Adrenal gland (tissue), 12 donors: ENCODE results near the gene BORCS8. TPM values are rescaled to one million over a fixed set of nuclear protein-coding genes. Genes with fewer than 3 reads are reported as not detected.

Experiments
- DNase-seq, 7 donors: peaks; one replicate each; pipeline ENCODE4 v3.0.0-alpha.2; 2019 to 2020
- H3K27ac ChIP-seq, 5 donors: fragments of 200-600 bp; sonication (generic) in 4 of 5; 1 replicate in 3 of 5; 2 replicates in 2 of 5; pipeline versions ENCODE4 v1.5.1 to v1.8.0; 2016 to 2020; ENCODE audit warnings: mild to moderate bottlenecking in 1 of 5
- H3K27me3 ChIP-seq: fragments of 200-600 bp; 2 replicates; pipeline ENCODE4 v1.8.0; 2021
- H3K36me3 ChIP-seq, 2 donors: fragments of 200-600 bp; replicated peaks in 1 of 2; 1 replicate in 1 of 2; 2 replicates in 1 of 2; pipeline versions ENCODE4 v1.5.1 to v1.8.0; 2018 to 2022
- H3K4me1 ChIP-seq, 2 donors: fragments of 200-600 bp; replicated peaks in 1 of 2; 1 replicate in 1 of 2; 2 replicates in 1 of 2; pipeline versions ENCODE4 v1.5.1 to v1.8.0; 2018 to 2021
- H3K4me3 ChIP-seq, 4 donors: fragments of 200-600 bp; sonication (generic) in 3 of 4; one replicate each; pipeline ENCODE4 v1.5.1; 2016 to 2018
- H3K9me3 ChIP-seq, 3 donors: fragments of 200-600 bp; sonication (generic) in 1 of 3; replicated peaks in 1 of 3; 1 replicate in 2 of 3; 2 replicates in 1 of 3; pipeline versions ENCODE4 v1.5.1 to v1.8.0; 2016 to 2021
- POLR2A ChIP-seq, 2 donors: fragments of 450-650 bp; IDR thresholded peaks; one replicate each; pipeline ENCODE4 v1.6.1; 2017; ENCODE audit warnings: antibody characterized with exemption in 2 of 2, mild to moderate bottlenecking in 2 of 2, moderate library complexity in 1 of 2
- WGBS, 4 donors: extraction: QIAGEN DNeasy Blood & Tissue Kit in 2 of 4; methylation state at CpG; one replicate each; pipeline versions ENCODE4 v1.1.5 to v1.1.7; 2013 to 2017; 5-methylcytosine and 5-hydroxymethylcytosine counted together
- intact Hi-C, 2 donors: fragments of 100-400 bp; cut with DNase I; formaldehyde crosslinking; loops; one replicate each; pipeline versions ENCODE4 v1.14.1 to v1.15.0; 2022 to 2023
- polyA plus RNA-seq, 3 donors: library from polyadenylated mRNA; stranded (reverse); fragments of 200-250 nt in 2 of 3; fragments of 350-450 nt in 1 of 3; fragmentation: Illumina TruSeq in 1 of 3; extraction: RNeasy Lipid Tissue Mini Kit (QIAGEN cat#74804) in 1 of 3; gene quantifications; one replicate each; pipeline ENCODE4 v1.2.3, GENCODE V29; 2013 to 2014
- total RNA-seq, 9 donors: library from RNA; depleted of rRNA in 4 of 9; stranded (reverse); fragments of >200 nt in 4 of 9; fragments of 120-200 nt in 1 of 9; fragmentation: NEBNext Ultra II Directional in 1 of 9; extraction: Animal tissue kit (Norgen Biotek cat#: 25700) in 1 of 9; gene quantifications; one replicate each; pipeline versions ENCODE4 v1.1.0 to v1.2.4, GENCODE V29; 2013 to 2023
- TF ChIP-seq, protein P1 (sequence below), 6 experiments: fragments of 450-650 bp in 4 of 6; fragments of 200-600 bp in 2 of 6; sonication (generic) in 1 of 6; IDR thresholded peaks; 1 replicate in 5 of 6; 2 replicates in 1 of 6; pipeline versions ENCODE4 v1.5.1 to v1.8.0; 2016 to 2021; ENCODE audit warnings: antibody characterized with exemption in 6 of 6, mild to moderate bottlenecking in 2 of 6, moderate library complexity in 1 of 6
- donor health status: healthy with polysubstance abuse.
- donor health status: Bipolar disorder and iron deficiency.
- donor health status: DM: yes; HTN: yes; CAD: no.
- donor health status: DM: no; HTN: no; CAD: no.
- donor health status: DM: no; HTN: no; CAD: no.
- donor health status: DM: yes; HTN: yes; CAD: no.

The BORCS8 gene
- total and polyA plus RNA-seq, 12 donors = 8.3 to 49.6 (median 24.0) TPM

DNA sequence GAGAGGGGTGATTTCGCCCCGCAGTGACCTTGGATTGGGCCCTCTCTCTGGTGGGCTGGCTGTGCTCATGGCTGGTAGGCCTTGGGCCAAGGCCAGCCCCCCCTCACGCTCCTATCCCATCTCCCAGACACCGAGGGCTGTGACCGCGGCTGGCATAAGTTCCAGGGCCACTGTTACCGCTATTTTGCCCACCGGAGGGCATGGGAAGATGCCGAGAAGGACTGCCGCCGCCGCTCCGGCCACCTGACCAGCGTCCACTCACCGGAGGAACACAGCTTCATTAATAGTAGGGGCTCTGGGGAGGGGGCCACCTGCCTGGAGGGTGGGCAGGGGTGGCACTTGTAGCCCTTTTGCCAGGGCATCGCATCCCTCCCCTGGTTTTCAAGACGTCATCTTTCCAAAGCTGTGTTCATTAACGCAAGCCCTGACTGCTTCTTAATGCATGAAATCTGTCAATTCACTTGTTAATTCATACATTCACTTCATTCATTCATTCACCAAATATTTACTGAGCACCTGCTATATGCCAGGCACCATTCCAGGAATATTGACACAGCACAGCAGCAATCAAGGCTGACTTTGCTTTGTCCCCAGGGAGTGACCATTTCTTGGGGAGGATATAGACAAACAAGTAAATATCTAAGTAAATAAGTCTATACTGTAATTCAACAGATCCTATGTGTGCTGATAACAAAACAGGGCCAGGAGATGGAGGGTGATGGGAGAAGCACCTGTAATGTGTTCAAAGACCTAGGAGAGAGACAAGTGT, 46.4 kb upstream of the BORCS8 start:
- TF ChIP-seq, protein P1, sequence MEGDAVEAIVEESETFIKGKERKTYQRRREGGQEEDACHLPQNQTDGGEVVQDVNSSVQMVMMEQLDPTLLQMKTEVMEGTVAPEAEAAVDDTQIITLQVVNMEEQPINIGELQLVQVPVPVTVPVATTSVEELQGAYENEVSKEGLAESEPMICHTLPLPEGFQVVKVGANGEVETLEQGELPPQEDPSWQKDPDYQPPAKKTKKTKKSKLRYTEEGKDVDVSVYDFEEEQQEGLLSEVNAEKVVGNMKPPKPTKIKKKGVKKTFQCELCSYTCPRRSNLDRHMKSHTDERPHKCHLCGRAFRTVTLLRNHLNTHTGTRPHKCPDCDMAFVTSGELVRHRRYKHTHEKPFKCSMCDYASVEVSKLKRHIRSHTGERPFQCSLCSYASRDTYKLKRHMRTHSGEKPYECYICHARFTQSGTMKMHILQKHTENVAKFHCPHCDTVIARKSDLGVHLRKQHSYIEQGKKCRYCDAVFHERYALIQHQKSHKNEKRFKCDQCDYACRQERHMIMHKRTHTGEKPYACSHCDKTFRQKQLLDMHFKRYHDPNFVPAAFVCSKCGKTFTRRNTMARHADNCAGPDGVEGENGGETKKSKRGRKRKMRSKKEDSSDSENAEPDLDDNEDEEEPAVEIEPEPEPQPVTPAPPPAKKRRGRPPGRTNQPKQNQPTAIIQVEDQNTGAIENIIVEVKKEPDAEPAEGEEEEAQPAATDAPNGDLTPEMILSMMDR (IDR thresholded peaks at IDR 0.05) = no peak
- no peak for TF ChIP-seq POLR2A (IDR thresholded peaks at IDR 0.05)
- no peak for DNase-seq
- H3K27me3 ChIP-seq = peaks cover 7% of the 10 kb centered on the region
- no peak overlapping the region for H3K4me3 ChIP-seq
- H3K9me3 ChIP-seq = peaks cover 0 to 8% (median 0%) of the 10 kb centered on the region in 3 donors
- H3K4me1 ChIP-seq = no peaks in the 10 kb centered on the region
- H3K27ac ChIP-seq = no peak overlapping the region
- WGBS, 4 donors = 42 to 77% (median 54%) methylated on average over 12 to 18 of the region's 18 CpGs
- intact Hi-C loops = no loop called here
- H3K36me3 ChIP-seq = no peaks in the 10 kb centered on the region

DNA sequence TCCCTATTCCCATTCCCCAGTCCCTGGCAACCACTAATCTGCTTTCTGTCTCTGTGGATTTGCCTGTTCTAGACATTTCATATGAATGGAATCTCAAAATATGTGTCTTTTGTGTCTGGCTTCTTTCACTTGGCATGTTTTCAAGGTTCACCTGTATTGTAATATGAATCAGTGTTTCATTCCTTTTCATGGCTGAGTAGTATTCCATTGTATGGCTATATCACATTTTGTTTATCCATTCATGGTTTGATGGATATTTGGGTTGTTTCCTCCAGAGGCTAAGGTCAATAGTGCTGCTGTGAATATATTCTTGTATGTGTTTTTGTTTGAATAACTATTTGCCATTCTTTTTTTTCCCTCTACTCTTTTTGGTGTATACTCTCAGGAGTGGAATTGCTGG, 44.2 kb upstream of the BORCS8 start:
- H3K27ac ChIP-seq = no peak overlapping the region
- TF ChIP-seq POLR2A (IDR thresholded peaks at IDR 0.05) = no peak
- TF ChIP-seq, protein P1 (IDR thresholded peaks at IDR 0.05) = no peak
- intact Hi-C loops = no loop called here
- H3K4me1 ChIP-seq = no peaks in the 10 kb centered on the region
- DNase-seq = no peak
- H3K36me3 ChIP-seq = no peaks in the 10 kb centered on the region
- H3K27me3 ChIP-seq = peaks cover 7% of the 10 kb centered on the region
- no peak overlapping the region for H3K4me3 ChIP-seq
- peaks cover 0 to 8% (median 0%) of the 10 kb centered on the region in 3 donors for H3K9me3 ChIP-seq

DNA sequence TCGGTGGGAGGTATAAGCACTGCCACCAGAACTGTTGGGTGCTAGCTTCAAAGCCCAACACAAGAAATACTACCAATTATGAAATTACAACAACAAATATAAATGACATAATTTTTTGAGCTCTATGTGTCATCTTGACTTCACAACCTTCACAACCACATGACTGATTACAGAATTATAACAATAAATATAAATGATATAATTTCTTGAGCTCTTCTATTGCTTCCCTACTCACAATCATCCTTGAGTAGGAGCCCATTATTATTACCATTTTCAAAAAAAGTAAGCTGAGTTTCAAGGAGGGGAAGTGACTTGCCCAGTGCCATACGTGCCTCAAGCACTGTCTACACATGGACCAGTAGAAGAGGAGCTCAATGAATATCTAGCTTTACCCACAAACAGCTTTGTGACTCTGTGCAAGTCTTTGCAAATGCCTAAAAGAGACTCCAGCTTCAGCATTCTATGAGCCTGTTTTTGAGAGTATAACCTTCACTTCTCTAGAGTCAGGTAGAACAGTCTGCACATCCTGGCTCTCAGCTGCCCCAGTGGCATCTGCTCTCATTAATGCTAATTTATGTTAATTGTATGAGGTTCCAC, 42.4 kb upstream of the BORCS8 start:
- H3K27me3 ChIP-seq = peaks cover 4% of the 10 kb centered on the region
- intact Hi-C loops = no loop called here
- TF ChIP-seq POLR2A (IDR thresholded peaks at IDR 0.05) = no peak
- TF ChIP-seq, protein P1 (IDR thresholded peaks at IDR 0.05) = no peak
- H3K9me3 ChIP-seq = peaks cover 0 to 8% (median 0%) of the 10 kb centered on the region in 3 donors
- H3K27ac ChIP-seq = no peak overlapping the region
- 64 to 92% (median 89%) methylated on average over 2 of the region's 2 CpGs for WGBS, 4 donors
- no peak for DNase-seq
- no peaks in the 10 kb centered on the region for H3K36me3 ChIP-seq
- no peak overlapping the region for H3K4me3 ChIP-seq
- H3K4me1 ChIP-seq = no peaks in the 10 kb centered on the region

DNA sequence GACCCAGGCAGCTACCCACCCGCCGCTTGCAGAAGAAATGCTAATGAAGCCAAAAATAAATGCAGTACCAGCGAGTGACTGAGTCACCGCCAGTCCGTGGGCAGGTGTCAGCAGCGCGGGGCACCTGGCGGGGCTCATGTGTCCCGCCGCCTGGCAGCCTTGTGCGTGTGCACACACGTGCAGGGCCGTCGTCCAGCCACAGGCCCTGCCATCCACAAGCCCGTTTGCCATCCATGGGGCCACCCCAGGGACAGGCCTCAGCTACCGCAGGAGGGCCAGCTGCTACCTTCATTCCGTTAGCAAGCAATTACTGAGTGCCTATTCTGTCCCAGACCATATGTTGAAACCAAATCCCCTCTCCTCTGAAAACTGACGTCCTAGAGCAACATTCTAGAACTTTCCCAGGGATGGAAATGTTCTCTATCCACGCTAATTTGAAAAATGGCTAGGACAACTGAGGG, 40.3 kb upstream of the BORCS8 start:
- Histone ChIP-seq H3K36me3 (no peaks in the 10 kb centered on the region), H3K4me1 (no peaks in the 10 kb centered on the region), H3K27me3 (peaks cover 5% of the 10 kb centered on the region), H3K9me3 (peaks cover 0 to 8% (median 0%) of the 10 kb centered on the region in 3 donors), H3K27ac (no peak overlapping the region), H3K4me3 (no peak overlapping the region)
- DNase-seq = no peak
- intact Hi-C loops = no loop called here
- 55 to 83% (median 77%) methylated on average over 4 to 19 of the region's 19 CpGs for WGBS, 4 donors
- no peak for TF ChIP-seq POLR2A (IDR thresholded peaks at IDR 0.05)
- TF ChIP-seq, protein P1 (IDR thresholded peaks at IDR 0.05) = no peak
